ENCODE measurements around the gene ATP2A2. TPM values are rescaled to one million over a fixed set of nuclear protein-coding genes. Genes with fewer than 3 reads are reported as not detected.
A peak's percentile ranks its signal among the peaks of the same experiment; 100 is the strongest.

Gene ATP2A2
- total and polyA plus RNA-seq, 2 of the 4 experiments (the other 2 are of a cell fraction) = 166 to 225 TPM

- Histone ChIP-seq H4K8ac (ENCODE audit: low read depth in 2 of 2, low read length in 2 of 2) (peak overlapping the region; percentile 55 to 88), H3K14ac (replicated peaks; ENCODE audit: low read depth, low read length) (peak overlapping the region; percentile 95), H3K4me2 (ENCODE audit: low read depth, low read length) (peak overlapping the region; percentile 53), H2AK9ac (replicated peaks; ENCODE audit: low read depth, low read length, poor library complexity) (no peak overlapping the region), H3K9ac (ENCODE audit: low read depth, low read length) (peak overlapping the region; percentile 63; the same call in 1 of the 2 replicates), H3K79me1 (ENCODE audit: low read depth in 1 of 2, low read length in 2 of 2) (peaks cover 13 to 79% of the 10 kb centered on the region in 2 experiments), H3K27me3 (ENCODE audit: control insufficient read depth, insufficient read depth, low read length) (no peaks in the 10 kb centered on the region), H3K9me1 (ENCODE audit: insufficient read depth, low read length) (peaks cover 15% of the 10 kb centered on the region), H2BK5ac (ENCODE audit: low read depth, low read length, poor library complexity, severe bottlenecking) (peak overlapping the region; percentile 89), H3K4ac (ENCODE audit: low read depth, low read length) (peak overlapping the region; percentile 92), H3K4me1 (ENCODE audit: control insufficient read depth, insufficient read depth, low read length) (peaks cover 20% of the 10 kb centered on the region), H3K27ac (ENCODE audit: insufficient read depth, low read length) (peak overlapping the region; percentile 80), H4K91ac (ENCODE audit: insufficient read depth, low read depth, low read length) (peak overlapping the region; percentile 78), H3K56ac (ENCODE audit: extremely low read depth, insufficient read depth, low read length) (peak overlapping the region; percentile 54), H2BK120ac (ENCODE audit: low read depth, low read length) (peak overlapping the region; percentile 86), H2BK20ac (ENCODE audit: low read depth, low read length) (peak overlapping the region; percentile 77), H2AK5ac (ENCODE audit: low read depth, low read length) (peak overlapping the region; percentile 97), H3K9me3 (ENCODE audit: control insufficient read depth, insufficient read depth, low read length) (no peaks in the 10 kb centered on the region), H3K4me3 (ENCODE audit: insufficient read depth, low read depth, low read length) (no peak overlapping the region), H2BK15ac (ENCODE audit: low read depth, low read length) (peak overlapping the region; percentile 92; the same call in 2 of the 3 replicates), H4K20me1 (ENCODE audit: insufficient read depth, low read length) (peaks cover 46% of the 10 kb centered on the region), H3K18ac (ENCODE audit: low read depth, low read length) (peak overlapping the region; percentile 90), H2AFZ (replicated peaks; ENCODE audit: low read length, poor library complexity) (no peak overlapping the region), H3K23ac (ENCODE audit: low read depth, low read length) (peak overlapping the region; percentile 95), H4K5ac (ENCODE audit: low read depth, low read length) (peak overlapping the region; percentile 47), H3K36me3 (ENCODE audit: control insufficient read depth, insufficient read depth, low read length) (peaks cover 24% of the 10 kb centered on the region)
- intact Hi-C loops (cut with micrococcal nuclease) = loop anchor here (10.0 kb wide), 1 partner anchor 212 kb away; no protein-coding TSS in a partner anchor
- no TSS peak for BruUV-seq (replicated peaks)
- dilution Hi-C loops (cut with HindIII; ENCODE audit: low sequenced_read_pairs, unreplicated experiment) = no loop called here
- in situ Hi-C loops (cut with MboI; ENCODE audit: low sequenced_read_pairs) = no loop called here
- 0 out of 2 replicates have a peak, but pooled peaks have one; percentile 6 for TF ChIP-seq FOS (IDR thresholded peaks at IDR 0.05; ENCODE audit: low read depth, low read length)
- peak; percentile 29; the same call in 1 of the 2 replicates for TF ChIP-seq BHLHE40 (IDR thresholded peaks at IDR 0.05; ENCODE audit: low read depth, low read length)
- no peak for TF ChIP-seq NFE2L2 (IDR thresholded peaks at IDR 0.05; ENCODE audit: low read depth, low read length)
- TF ChIP-seq CEBPB (IDR thresholded peaks at IDR 0.05; ENCODE audit: low read depth, low read length) = peak; percentile 98
- TF ChIP-seq CHD1 (IDR thresholded peaks at IDR 0.05; ENCODE audit: low read depth, low read length) = no peak
- 0 out of 2 replicates have a peak, but pooled peaks have one; percentile 22 for TF ChIP-seq POLR2A (IDR thresholded peaks at IDR 0.05; ENCODE audit: low read depth, low read length)
- DNase-seq = peak; percentile 91
- CTCF ChIA-PET = interaction anchor here (0.9 kb wide), 1 partner anchor 114 kb away, joined by 5 read pairs; no protein-coding TSS in a partner anchor
- no CpG with 5 or more reads among the region's 4 CpGs for WGBS, 2 experiments (ENCODE audit: extremely low coverage in 2 of 2, insufficient read length in 1 of 2)
- POLR2A ChIA-PET (ENCODE audit: unreplicated experiment) = no interaction called here
- peak; percentile 70 for ATAC-seq (ENCODE audit: low read depth)
These were observed 35.8 kb downstream of the ATP2A2 start for GRCh38 chr12:110316861-110317260.
